Stimulated activated CD4-positive, alpha-beta T cell treated with anti-CD3 and anti-CD28 coated beads, Interleukin-4, amount 100 ng/mL, for 4 hours (primary cell): Measurements from ENCODE around the gene MARCKSL1.
"Not testable (repeated sequence)": the region's sequence is repeated elsewhere in the genome, so short reads cannot be mapped to it uniquely, and the experiment has no call there.

ENCODE experiments used
- DNase-seq, 2 experiments: peaks; one replicate each; pipeline ENCODE4 v3.0.0-alpha.2; 2020

The MARCKSL1 gene

GRCh38 chr1:32332290-32333079 lies 3.5 kb downstream of the MARCKSL1 start:
- DNase-seq = no peak

DNA sequence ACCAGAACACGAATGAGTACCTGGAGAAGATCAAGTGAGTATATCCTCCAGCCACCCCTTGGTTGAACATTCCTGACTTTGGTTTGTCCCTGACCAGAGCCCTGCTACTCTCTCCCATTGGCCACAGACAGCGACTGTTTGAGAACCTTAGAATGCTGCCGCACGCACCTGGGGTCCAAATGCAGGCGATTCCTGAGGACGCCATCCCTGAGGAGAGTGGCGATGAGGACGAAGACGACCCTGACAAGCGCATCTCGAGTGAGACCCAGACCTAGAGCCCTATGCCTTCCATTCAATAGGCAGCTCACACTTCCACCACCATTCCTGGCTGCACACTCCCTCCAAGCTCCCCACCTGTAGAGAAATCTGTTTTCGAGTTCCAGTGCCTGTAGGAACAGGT lies 4.5 kb downstream of the MARCKSL1 start:
- no peak for DNase-seq

GRCh38 chr1:32330558-32331151 lies 5.4 kb downstream of the MARCKSL1 start:
- no peak for DNase-seq

DNA sequence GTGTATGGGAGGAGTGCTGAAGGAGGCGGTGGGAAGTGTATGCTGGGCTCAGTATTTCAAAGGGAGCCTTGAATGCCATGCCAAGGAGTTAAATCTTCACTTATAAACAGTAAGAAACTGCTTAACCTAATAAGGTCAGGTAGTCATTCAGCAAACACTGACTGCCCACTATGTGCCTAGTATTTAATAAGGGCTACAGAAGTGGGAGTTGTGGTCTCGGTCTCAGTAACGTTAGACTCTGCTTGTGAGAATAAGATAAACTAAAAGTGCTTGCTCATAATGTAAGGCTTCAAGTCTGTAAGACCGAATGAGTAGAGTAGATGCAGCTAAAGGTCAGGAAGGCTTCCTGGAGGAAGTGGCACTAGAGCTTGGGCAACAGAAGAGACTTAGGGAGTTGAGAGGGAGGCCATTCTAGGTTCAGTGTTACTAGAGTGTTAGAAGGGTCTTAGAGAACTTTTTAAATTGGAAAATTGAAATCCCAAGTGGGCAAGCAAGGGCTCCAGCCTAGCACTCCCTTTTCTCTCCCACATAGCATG lies 6.0 kb downstream of the MARCKSL1 start:
- DNase-seq = no peak

GRCh38 chr1:32327204-32327603 lies 8.8 kb downstream of the MARCKSL1 start:
- DNase-seq = no peak

DNA sequence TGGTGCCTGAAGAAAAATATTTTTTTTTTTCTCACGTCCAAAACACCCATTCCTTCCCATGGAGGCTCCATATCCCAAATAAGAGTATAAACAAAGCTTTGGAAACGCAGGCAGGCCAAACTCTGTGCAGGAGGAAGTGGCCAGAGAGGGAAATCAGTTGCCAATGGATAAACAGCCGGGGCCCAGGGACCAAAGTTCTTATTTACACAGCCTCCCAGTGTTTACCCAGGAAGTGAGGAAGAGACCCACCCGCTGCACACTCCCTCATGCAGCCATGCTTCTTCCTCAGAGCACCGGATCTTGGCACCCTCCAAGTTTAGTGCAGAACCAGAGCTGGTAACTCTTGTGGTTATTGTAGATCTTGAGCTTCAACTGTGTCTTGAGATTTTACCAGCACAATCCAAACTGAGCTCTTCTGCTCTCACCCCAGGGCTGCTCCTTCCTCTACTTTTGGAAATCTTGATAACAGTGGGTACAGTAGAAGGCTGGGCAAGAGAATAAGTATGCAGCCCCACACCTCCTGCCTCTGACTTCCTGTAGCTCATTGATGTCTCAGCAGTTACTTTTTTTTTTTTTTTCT lies 14.2 kb downstream of the MARCKSL1 start:
- DNase-seq = peak in 1 of 2 experiments; percentile 13

GRCh38 chr1:32318127-32318869 lies 17.7 kb downstream of the MARCKSL1 start:
- DNase-seq = no peak

DNA sequence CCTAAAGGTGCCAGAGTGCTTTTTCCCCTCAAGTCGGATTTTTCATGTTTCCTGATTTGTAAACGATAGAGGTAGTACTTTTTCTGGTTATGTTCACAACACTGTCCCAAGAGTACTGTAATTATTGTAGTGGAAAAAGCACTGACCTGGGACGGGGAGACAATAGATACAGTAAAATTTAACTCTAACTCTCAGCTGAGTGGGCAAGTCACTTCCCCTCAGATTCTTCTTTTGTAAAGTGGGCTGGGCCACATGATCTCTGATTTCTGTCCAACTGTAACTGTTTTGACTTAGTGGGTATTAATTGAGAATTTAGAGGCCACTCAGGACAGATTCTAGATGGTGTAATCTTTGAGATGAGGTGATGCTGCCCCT lies 19.1 kb downstream of the MARCKSL1 start:
- no peak for DNase-seq

- DNase-seq = no peak
Measured at GRCh38 chr1:32311709-32312393, 24.2 kb downstream of the MARCKSL1 start.

GRCh38 chr1:32309960-32310359 lies 26.1 kb downstream of the MARCKSL1 start:
- no peak for DNase-seq

GRCh38 chr1:32307324-32307723 lies 28.7 kb downstream of the MARCKSL1 start:
- no peak for DNase-seq

DNA sequence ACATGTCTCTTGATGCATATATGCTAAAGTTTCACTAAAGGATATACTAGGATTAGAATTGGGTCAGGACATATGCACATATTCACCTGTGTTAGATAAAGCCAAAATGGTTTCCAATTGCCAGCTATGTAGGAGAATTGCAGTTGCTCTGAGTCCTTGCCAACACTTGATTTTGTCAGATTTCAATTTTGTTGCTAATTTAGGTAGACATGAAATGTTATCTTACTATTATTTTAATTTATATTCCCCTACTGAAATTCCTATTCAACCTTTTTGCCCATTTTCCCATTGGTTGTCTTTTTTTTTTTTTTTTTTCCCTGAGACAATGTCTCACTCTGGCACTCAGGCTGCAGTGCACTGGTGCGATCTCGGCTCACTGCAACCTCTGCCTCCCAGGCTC lies 30.7 kb downstream of the MARCKSL1 start:
- DNase-seq = no peak

DNA sequence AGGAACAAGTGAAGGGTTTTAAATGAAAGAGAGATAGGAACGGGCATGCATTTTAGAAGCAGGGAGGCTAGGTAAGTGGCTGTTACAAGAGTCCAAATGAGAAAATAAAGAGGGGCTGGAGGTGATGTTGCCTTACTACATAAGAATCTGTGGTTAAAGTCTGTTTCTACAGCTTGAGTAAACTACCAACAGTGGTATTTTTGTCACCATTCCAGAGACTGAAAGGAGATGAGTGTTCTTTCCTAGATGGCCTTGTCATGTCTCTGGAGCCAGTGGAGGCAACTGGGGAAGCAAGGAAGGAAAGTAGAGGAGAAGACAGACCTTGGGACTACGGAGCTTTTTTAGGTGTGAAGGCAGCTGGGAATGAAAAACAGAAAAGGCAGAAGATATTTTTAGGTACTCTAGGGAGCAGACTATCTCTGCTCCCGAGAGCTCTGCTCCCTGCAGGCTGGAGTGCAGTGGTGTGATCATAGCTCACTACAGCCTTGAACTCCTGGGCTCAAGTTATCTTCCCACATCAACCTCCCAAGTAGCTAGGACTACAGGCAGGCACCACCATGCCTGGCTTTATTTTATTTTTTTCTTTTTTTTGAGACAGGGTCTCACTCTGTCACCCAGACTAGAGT lies 31.9 kb downstream of the MARCKSL1 start:
- DNase-seq = no peak

DNA sequence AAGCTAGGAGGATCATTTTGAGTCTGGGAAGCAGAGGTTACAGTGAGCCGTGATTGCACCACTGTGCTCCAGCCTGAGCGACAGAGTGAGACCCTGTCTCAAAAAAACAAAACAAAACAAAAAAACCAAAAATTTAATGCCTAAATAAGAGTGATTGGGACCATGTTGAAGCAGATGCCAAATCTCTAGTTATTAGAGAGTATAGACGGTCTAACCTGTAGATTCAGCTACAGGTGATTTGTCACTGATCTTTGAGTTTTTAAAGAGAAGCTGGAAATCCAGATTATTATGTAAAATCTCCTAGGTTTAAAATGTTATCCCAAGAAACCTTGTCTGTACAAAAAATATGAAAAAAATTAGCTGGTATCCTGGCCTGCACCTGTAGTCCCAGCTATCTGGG lies 32.7 kb downstream of the MARCKSL1 start:
- DNase-seq = no peak

GRCh38 chr1:32299327-32299726 lies 36.7 kb downstream of the MARCKSL1 start:
- DNase-seq = no peak

GRCh38 chr1:32298211-32298610 lies 37.8 kb downstream of the MARCKSL1 start:
- not testable (repeated sequence) for DNase-seq

GRCh38 chr1:32291708-32292538 lies 44.1 kb downstream of the MARCKSL1 start, which contains the start of gene HDAC1:
TSS of gene HDAC1 (plus strand) at chr1:32292083. CDS start at chr1:32292170, 87 bp downstream.
- DNase-seq = peak; percentile 96 to 97

DNA sequence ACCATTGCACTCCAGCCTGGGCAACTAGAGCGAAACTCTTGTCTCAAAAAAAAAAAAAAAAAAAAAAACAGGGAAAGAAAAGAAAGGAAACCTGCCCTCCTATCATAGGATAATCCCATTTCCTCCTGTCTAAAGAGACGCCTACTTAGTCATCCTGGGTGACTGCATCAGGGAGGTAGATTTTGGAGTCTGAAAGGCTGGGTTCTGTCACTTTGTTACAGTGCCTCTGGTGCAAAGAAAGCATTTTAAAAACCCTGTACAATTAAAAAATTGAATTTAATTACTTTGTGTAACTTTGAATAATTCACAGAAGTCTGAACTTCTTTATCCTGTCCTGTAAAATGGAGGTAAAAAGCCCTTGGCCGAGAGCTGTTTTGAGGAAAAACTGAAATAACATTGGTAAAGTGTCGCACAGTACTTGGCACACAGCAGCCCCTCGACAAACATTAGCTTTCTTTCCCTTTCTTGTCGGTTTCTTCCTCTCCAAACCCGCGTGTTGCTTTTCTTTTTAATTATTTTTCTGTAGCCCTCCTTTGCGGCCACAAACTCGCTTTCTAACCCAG lies 44.8 kb downstream of the MARCKSL1 start:
- DNase-seq = no peak

DNA sequence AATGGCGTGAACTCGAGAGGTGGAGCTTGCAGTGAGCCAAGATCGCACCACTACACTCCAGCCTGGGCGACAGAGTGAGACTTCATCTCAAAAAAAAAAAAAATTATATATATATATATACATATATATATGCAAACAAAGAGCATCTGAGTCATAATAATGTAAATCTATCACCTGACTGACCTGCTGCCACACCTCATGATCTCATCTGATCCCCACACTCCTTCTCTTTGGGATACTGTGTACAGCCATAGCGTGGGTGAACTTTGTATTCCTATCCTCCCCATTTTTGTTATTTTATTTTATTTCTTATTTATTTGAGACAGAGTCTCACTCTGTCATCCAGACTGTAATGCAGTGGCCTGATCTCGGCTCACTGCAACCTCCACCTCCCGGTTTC lies 46.8 kb downstream of the MARCKSL1 start:
- DNase-seq = no peak

GRCh38 chr1:32286763-32287162 lies 49.3 kb downstream of the MARCKSL1 start:
- DNase-seq = no peak

- no peak for DNase-seq
Measured at GRCh38 chr1:32285658-32286057, 50.4 kb downstream of the MARCKSL1 start.
